ENCODE data around the gene AXL.

Gene AXL

GRCh38 chr19:41300555-41300954, 81.5 kb downstream of the AXL start:
- H3K27ac ChIP-seq, result no peak overlapping the region
- no peak for TF ChIP-seq CTCF (conservative IDR thresholded peaks at IDR 0.05)

- no peak overlapping the region for H3K27ac ChIP-seq
- TF ChIP-seq CTCF (conservative IDR thresholded peaks at IDR 0.05), result no peak
Observed at GRCh38 chr19:41302624-41303351, 83.8 kb downstream of the AXL start.

- no peak overlapping the region for H3K27ac ChIP-seq
- no peak for TF ChIP-seq CTCF (conservative IDR thresholded peaks at IDR 0.05)
Observed at GRCh38 chr19:41303954-41304353, 84.9 kb downstream of the AXL start.

GRCh38 chr19:41304706-41305483, 85.9 kb downstream of the AXL start:
- TF ChIP-seq CTCF (conservative IDR thresholded peaks at IDR 0.05), result no peak
- H3K27ac ChIP-seq, result no peak overlapping the region; the same call in 1 of the 2 replicates

- no peak overlapping the region for H3K27ac ChIP-seq
- TF ChIP-seq CTCF (conservative IDR thresholded peaks at IDR 0.05), result no peak
Observed at GRCh38 chr19:41305927-41306793, 87.1 kb downstream of the AXL start.

- peak overlapping the region; percentile 94; the same call in 1 of the 2 replicates for H3K27ac ChIP-seq
- no peak for TF ChIP-seq CTCF (conservative IDR thresholded peaks at IDR 0.05)
Observed at GRCh38 chr19:41307090-41307875, 88.3 kb downstream of the AXL start.
